ENCODE data around the gene MSH5.
"Not testable (repeated sequence)": the region's sequence is repeated elsewhere in the genome, so short reads cannot be mapped to it uniquely, and the experiment has no call there.

Gene MSH5

GRCh38 chr6:31808599-31808998 is 68.8 kb downstream of the MSH5 start:
- FAIRE-seq, result not testable (repeated sequence)

GRCh38 chr6:31811645-31812044 is 71.8 kb downstream of the MSH5 start:
- FAIRE-seq, result no peak
